GM21367 (cell line): ENCODE data around the gene ZNF609.

Experiments used
- ATAC-seq: cut with Tn5 transposase; IDR thresholded peaks from one replicate; pipeline ENCODE4 v1.9.1; 2021; ENCODE audit not compliant: unreplicated experiment

The ZNF609 gene

DNA sequence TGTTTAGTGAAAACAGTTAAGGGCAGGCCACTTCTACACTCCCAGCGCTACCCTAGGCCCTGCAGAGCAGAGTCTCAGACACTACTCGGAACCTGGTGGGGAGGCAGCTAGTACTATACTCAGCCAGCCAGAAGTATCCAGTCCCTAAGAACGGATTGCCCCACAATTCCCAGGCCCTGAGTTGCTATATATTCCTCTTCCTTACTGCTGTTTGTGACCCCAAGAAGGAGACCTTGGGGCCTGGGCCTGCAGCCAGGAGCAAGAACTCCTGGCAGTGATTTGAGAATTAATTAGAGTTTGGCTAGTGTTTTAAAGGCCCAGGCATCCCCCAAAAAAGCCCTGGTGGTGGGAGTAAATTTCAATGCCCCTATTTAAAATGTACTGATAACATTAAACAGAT, 227.3 kb downstream of the ZNF609 start:
- ATAC-seq: no peak

DNA sequence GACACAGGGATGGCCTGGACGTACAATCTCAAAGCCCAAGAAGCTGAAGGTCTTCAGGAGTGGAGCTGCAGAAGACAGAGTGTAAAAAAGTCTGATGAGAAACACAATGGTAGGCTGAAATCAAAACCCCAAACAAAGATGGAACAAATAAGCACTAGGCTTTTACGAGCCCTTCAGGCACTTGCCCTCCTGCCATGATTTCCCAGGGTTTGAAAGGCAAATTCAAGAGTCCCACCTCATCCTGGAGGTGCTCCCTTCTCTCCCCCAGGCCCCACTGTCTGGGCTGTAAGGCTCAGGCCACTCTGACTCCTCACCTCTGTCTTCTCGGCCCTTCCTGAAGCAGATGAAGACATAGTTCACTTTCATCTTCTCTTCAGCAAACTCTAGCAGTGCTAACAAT, 228.4 kb downstream of the ZNF609 start:
- ATAC-seq: no peak

DNA sequence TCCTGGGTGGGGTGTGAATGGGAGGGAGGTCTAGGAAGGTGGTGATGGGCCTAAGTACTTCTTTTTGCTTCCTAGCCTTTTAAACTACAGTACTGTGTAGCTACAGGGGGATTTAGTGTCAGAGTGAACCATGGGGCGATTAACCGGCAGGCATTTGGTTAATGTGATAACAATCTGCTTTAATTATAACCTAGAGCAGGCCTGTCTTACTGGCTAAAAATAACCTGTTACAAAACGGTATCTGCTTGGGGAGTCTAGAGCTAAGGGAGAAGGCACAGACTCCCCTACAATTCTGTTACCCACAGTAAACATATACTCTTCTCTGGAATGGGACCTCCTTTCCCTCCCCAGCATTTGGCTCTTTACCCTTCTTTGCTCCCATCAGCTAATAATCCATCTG, 229.6 kb downstream of the ZNF609 start:
- ATAC-seq: no peak

DNA sequence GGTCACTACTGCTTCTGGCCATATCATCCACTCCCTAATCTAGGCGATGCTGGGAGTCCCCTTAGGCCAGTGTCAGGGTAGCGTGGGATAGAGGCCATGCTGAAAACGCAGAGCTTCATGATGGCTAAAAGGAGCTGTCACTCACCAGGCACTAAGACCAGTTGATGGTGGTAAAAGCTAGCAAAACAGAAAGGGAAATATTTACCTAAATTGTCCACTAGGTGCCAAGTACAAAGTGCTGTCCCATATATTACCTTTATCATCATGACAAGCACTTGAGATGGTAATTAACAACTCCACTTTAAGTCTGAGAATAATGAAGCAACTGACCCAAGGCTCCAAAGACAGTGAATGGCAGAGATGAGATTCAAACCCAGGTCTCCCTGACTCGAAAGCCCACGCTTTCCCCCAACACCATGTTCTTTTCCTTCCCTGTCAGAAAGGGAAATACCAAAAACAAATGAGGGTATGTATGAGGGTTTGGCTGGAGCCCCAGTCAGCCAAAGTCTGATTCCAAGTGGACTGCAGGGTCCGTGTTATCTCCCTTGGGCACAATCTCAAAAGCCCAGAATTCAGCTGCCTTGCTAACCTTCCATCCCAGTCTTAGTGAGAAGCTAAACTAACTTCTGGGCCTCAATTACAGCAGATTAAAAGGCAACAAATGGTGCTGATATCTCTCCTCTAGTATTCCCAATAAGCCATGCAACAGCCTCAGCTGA, 230.4 kb downstream of the ZNF609 start:
- ATAC-seq: no peak

DNA sequence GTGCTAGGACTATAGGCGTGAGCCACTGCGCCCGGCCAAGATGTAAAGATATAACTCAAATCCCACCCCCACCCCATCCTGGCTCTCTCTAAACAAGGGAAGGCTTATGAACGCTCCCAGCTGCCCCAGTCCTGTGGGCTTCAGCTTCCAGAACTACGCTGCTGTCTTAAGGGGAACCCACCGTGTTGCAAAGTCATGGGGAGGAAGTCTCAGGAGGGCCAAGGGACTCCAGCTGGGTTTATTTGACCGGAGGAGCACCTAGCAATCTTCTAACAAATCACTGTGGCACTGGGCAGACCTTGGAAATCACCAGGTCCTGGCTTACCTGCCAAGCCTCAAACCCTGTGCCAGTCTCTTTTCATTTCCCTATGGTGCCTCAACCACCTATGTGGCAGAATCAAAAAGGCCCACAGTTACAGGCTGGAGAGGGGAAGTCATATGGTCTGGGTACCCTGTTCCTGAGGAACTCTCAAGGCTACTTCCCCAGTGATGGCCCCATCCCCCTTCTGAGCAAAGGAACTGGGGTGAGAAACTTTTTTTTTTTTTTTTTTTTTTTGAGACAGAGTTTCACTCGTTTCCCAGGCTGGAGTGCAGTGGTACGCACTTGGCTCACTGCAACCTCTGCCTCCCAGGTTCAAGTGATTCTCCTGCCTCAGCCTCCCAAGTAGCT, 231.7 kb downstream of the ZNF609 start:
- ATAC-seq: no peak

DNA sequence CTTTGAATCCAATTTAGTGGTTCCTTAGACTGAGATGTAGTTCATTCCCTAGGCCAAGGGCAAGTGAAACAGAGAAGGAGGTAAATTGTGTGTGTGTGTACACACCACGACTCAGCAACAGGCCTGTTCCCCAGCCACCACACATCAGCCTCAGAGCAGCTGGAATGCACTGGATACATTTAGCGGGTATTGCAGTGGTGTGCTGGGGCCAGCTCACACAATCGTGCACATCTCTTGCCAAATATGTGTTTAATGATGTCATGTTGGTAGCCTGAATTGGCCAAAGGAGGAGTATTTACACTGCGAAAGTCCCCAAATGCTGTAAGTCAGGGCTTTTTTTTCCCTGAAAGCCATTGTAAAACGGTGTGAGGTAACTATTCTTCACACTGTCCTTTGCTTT, 232.8 kb downstream of the ZNF609 start:
- no peak for ATAC-seq

DNA sequence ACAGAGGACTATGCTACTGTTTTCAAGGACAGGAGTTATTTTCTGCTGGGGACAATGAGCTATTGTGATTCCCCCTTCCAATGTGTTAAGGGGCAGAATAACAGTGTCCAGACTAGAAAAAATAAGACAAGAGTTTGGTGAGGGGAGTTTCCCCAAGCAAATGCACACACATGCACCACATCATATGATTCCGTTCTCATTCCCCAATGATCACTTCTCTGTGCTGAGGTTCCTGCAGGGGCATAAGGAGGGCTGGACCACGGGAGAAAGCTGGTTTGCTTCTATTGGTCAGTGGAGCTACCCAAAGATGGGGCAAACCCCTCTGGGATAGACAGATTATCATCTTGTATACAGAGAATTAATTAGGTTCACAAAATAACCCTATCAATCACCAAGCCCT, 234.4 kb downstream of the ZNF609 start:
- ATAC-seq: no peak

DNA sequence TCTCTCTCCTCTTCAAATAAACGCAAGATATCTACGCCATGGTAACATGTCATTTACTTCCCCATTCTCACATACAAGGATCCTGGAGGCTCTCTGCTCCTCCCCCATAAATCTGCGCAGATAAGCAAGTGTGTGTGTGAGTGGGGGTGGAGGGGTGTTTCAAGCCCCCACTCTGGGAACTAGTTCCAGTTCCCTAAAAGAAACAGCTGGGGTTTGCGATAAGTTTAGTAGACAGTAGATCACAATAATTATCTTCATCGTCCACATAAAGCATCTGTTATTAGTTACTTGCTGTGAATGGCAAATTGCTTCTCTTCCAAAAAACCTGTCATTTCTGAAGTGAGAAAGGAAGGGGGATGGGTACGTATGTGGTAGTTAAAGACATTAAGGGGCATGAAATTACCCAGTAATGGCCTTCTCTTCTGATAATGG, 235.2 kb downstream of the ZNF609 start:
- no peak for ATAC-seq

DNA sequence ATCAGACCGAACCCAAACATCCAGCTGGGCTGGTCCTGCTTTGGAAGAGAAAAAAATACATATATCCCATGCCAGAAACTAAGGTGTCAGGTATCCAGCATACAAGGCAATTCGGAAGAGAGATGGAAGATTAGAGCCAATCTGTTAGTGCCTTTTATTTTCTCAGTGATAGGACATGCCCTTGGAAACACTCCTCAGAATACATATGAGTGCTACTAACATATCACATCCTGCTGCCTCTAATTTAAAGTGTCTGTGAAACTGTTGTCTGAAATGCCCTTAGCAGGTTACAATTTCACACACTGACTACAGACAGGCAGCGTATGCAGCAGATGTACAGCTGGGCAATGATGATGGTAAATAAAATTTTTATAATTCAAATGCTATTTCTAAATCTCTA, 236.1 kb downstream of the ZNF609 start:
- no peak for ATAC-seq

DNA sequence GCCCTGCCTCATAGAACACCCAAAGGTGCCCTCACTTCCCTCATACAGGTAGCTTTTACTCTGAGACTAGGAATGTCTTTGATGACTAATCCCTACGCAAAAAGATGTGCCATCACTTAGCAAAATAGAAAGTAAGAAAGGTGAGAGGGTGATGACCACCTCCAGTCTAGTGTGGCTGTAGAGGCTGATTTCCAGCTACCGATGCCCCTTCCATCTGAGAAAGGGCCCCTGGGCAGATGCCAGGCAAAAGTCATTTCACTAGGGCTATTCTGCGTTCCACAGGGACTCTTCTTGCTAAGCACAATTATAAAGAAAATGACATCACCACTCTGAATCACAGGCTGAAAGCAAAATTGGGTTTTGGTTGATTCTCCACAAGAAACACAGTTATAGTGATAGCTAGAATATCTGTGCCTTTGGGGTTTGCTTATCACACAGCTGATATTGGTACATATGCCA, 237.6 kb downstream of the ZNF609 start:
- ATAC-seq: no peak

DNA sequence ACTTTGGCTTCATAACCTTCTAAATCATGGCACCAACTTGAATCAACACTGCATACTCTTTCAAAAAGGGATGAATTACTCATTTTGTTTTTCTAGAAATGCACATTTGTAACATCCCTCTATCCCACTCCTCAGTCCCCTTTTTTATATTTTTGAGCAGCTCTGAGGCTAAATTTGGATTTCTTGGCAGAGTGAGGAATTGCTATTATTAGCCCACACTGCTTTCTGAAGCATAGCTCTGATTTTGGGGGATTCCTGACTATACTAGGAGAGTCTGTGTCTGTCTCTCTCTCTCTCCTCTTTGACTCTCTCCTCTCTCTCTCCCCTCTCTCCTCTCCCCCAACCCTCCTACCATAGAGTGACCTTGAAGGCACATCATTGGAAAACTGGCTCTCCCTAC, 238.4 kb downstream of the ZNF609 start:
- no peak for ATAC-seq

DNA sequence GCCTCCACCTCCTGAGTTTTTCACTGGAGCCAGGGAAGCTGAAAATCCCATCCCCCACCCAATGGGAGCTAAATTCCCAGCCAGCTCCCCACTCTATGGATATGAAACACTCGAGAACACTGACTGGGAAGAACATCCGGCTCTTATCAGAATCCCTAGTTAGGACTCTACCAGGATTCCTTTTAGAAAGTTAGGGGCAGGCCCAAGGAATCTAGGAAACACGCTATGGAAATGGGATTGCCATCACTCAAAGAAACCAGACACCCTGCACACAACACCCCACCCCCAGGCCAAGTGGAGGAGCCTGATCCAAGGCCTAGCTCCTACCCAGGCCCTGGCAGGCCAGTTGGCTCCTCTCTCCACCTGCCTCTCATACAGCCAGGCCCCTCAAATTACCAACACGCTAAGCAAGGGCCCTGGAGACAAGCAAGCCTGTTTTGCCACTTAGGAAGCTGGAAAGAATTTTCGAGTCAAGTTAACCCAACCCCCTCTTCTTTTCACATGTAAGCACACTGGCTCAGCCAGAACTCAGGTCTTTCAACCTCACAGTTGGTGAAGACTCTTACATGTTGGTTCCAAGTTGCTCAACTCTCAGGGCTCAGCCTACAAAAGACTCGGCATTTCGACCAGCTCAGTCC, 239.5 kb downstream of the ZNF609 start:
- ATAC-seq: no peak

DNA sequence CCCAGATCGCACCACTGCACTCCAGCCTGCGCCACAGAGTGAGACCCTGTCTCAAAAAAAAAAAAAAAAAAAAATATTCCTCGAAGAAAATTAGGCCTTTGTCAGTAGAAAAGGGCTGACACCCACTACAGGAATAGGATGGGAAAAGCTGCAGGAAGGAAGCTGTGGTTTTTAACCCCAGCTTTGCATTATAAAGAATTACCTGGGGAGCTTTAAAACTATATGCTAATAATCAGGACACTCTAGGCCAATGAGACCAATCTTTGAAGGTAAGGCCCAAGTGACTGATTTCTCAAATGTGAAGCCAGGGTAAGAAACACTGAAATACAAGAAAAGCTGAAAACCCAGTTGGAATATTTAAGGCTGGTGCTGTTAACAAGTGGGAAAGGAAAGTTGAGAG, 240.7 kb downstream of the ZNF609 start:
- ATAC-seq: no peak

DNA sequence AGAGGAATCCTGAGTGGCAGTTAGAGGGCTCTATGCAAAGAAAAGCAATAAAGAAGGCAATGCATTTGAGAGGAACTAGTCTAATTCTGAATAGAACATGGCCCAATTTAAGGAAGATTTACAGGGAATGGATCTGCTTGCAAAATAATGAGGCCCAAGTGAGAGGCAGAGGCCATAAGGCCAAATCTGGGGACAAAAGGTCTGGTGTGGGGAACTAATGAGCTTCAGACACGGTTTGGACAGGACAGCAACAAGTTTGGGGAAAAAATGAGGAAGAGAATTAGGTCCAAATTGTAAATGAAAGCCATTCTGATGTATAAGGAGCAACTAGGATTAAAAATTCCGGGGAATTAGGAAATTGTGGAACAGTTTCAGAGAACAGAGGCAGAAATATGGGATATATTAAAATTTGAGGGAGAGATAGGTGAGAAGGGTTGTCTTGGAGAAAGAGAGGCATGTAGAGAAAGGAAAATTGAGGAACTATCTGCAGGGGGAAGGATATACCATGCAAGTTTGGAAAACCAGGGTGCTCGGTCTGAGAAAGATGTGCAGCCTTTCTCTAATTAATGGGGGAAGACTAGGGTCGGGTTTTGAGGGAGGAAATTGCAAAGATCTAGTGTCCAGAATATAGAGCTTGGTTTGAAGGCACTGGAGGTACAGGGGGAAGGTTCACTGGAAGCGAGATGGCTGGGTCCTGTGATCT, 241.3 kb downstream of the ZNF609 start:
- ATAC-seq: no peak

DNA sequence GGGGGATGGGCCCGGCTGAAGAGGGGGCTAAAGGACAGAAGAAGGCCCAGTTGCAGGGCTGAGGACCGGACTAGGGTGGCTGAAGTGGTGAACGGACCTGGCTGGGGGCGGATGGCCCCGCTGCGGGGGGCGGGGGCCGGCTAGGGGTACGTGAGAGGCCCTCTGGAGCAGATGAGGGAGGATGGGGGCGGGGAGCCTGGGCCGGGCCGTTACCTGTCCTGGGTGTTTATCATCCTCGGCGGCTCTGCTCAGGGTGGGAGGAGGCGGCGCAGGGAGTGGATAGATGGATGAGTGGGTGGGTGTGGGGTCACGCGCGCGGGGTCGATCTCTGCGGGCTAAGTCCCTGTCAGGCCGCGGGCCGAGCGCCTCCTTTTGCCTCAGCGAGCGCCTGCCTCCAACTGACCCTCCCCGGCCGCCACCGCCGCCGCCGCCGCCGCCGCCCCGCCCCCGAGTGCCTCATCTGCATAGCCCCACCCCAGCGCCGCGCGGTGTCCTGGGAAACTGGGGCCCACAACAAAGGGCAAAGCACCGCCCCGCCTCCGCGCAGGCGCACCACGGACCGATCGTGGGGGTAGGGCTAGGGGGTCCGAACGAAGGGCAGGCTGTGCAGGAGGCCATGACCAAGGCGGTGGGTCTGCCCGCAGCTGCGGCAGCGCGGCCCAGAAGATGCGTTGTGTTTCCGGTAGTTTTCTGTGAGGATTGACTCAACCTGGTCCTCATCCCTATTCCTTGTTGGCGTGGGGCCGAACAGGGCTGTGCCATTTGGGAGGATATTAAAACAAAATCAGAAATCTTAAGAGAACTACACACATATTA, 242.6 kb downstream of the ZNF609 start:
- no peak for ATAC-seq

DNA sequence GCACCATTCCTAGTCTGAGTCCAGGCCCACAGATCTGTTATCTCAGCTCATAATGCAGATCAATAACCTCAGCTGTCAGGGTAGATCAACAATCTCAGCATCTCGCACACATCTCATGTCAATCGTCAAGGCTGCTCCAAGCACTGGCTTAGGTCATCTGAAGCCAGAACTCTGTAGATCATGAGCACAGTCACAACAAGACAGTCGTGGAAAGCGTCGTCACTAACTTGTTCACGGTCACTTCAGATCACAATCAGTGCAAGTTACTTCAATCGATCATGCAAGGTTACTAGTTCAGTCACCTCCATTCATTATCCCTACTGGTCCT, 243.2 kb downstream of the ZNF609 start:
- no peak for ATAC-seq

DNA sequence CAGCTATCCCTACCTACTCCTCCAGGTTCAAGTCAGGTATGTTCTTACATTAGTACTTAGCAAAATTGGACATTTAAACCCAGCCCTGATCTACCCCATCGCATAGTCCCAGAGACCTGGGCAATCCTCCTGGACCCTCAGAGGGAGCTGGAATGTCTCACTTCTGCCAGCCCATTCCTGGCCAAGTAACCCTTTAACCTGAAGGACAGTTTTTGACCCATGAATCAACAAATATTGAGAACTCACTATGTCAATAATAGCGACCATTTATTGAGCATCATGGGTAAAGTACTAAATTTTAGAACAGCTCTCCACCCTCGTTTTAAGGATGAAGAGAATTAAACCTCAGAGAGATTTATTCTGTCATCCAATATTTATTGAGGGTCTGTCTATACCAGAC, 244.6 kb downstream of the ZNF609 start:
- no peak for ATAC-seq

DNA sequence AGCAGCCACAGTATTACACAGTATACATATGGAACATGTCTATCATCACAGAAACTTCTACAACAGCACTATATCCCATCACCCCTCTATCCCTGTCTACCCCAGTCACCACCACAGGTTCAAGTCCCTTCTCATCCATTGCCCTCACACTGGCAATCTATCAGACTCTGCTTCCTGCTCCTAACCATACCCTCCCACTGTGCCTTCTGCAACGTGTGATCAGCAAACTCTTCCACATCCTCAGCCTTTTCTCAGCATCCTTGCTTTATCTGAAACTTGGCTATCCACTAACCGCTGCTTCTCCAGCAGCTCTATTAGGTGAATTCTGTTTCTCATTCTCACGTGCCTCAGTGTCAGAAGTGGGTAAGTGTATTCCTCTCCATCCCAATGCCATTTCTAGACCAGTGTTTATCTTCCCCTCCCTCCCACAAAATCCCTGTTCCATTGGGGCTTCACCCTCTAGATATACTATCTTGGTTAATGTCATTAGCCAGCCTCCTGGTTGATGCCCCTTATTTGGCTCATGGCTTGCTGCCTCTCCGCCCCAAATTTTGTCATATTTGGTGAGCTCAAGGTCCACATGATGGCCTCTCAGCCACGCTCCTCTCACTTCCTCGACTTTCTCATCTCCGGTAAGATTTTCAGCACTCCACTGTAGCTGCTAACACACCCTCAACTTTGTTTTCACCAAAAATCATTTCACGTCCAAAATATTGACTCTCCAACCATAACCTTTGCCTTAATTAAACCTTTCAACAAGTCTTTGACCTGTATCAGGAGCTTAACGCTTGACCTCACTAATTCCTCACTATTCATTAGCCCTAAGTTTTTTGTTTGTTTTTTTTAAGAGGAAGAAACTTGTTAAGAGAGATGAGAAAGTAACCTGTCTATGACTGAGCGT, 245.9 kb downstream of the ZNF609 start:
- ATAC-seq: no peak

DNA sequence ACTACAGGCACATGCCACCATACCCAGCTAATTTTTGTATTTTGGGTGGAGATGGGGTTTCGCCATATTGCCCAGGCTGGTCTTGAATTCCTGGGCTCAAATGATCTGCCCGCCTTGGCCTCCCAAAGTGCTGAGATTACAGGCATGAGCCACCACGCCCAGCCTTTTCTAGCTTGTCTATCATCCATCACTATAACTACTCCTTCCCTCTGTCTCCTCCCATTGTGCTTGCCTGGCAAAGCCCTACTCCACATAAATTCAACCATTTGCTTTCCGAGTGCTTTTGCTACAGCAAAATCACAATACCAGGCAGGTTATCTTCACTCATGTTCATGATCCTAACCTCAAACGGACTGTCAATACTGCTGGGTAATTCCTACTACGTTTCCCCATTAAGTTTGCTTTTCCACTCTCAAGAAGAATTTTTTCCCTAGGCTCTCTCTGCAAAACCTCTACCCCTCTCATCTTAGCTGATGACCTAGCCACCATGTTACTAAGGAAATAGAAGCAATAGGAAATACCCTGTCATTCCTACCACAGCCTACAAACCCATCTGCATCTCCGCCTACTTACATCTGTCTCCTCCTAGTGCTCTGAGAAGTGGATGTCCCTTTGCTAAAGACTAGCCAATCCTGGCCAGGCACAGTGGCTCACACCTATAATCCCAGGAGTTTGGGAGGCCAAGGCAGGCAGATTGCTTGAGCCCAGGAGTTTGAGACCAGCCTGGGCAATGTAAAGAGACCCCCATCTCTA, 250.5 kb downstream of the ZNF609 start:
- ATAC-seq: no peak
